Measurements from ENCODE around the gene KLF2. TPM values are rescaled to one million over a fixed set of nuclear protein-coding genes. Genes with fewer than 3 reads are reported as not detected.

KLF2 gene
- total RNA-seq, 2 donors from 2014 or later = 97.8 to 208 TPM

DNA sequence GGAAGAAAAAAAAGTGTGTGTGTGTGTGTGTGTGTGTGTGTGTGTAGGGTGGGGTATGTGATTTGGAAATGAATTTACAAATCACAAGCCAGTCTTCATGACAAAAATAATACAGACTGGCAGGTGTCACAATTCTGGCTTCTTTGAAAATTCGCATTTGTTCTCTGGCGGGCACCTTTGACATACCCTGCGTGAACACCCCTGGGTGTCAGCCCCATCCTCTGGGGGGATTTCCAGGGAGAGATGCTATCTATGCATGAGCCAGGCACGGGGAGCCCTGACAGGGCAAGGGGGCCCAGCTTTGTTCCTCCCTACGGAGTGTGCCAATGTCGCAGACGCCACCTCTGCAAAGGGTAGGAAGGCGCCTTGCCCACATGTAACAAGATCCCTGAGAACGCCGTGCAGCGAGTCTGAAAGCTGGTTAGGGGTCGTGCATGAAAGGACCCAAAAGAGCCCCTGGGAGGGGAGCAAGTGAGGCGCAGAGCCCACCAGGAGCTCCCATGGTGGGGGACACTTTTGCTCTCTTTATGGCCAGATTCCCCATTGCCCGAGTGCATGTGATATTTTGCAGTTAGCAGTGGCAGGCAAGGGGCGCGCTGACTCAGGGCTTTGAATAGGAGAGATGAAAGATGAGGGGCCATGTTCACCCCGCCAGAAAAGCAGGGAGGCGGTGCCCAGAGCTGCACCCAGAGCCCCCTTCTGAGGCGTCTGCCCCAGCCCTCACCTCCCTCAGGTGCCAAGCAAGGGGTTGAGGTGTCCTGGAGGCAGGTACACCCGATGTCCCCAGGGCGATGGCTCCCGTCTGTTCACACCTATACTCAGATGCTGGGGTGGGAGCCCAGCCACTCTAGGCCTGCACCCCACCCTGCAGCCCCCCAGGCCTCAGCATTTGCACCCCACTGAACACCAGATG, 45.3 kb downstream of the KLF2 start:
- peak; percentile 42 for DNase-seq (ENCODE audit: low spot score)
- intact Hi-C loops (cut with DNase I) = no loop called here

DNA sequence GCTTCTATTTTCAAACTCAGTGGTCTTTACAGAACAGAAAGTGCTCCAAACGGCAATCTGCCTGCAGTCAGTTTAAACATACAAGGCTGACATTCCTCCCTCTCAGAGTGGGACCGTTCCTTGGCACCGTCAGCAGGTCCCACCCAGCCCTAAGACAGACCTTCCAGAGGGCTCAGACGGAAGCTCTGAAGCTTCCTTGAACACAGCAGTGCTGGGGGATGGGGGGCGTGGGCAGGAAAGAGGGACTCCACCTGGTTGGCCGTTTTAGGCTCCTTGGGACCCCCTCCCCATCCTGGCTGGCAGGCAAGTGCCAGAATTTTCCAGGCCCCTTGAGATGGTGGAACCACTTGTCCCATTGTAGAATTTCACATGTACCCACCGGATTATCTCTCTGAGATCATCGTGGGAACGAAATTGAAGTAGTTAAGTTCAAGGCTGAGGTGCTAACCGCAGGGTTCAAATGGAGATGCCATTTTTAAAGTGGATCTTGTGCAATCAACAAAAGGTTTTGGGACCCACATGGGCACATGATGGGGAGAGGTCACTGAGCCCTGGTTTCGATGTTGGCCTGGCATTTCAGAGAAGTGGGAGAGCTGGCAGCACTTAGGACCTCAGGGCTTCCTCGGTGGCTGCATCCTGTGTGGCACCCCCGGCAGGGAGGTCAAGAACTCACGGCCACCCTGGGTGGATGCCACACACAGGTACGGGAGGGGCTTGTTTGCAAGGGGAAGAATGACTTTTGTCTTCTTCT, 46.2 kb downstream of the KLF2 start:
- no peak for DNase-seq (ENCODE audit: low spot score)
- intact Hi-C loops (cut with DNase I) = no loop called here

DNA sequence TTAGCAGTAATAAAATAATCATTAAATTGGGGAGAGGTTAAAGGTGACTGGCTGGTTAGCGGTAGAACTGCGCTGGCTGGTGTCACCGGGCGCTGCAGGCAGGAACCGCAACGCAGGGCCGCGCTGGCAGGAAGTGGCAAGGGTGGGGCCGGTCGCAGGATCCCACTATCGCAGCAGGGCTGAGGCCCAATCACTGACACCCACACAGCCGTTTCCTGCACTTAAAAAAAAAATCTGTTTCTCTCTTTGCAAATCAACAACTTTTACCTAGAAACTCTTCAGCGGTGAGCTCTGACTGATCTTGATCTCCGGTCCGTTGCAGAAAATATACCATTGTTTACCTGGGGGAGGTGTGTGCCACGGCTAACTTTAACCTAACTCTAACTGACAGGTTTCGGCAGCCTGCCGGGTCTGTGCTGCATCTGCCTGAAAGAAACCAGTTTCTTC, 46.9 kb downstream of the KLF2 start:
- peak; percentile 93 for DNase-seq (ENCODE audit: low spot score)
- intact Hi-C loops (cut with DNase I) = no loop called here

DNA sequence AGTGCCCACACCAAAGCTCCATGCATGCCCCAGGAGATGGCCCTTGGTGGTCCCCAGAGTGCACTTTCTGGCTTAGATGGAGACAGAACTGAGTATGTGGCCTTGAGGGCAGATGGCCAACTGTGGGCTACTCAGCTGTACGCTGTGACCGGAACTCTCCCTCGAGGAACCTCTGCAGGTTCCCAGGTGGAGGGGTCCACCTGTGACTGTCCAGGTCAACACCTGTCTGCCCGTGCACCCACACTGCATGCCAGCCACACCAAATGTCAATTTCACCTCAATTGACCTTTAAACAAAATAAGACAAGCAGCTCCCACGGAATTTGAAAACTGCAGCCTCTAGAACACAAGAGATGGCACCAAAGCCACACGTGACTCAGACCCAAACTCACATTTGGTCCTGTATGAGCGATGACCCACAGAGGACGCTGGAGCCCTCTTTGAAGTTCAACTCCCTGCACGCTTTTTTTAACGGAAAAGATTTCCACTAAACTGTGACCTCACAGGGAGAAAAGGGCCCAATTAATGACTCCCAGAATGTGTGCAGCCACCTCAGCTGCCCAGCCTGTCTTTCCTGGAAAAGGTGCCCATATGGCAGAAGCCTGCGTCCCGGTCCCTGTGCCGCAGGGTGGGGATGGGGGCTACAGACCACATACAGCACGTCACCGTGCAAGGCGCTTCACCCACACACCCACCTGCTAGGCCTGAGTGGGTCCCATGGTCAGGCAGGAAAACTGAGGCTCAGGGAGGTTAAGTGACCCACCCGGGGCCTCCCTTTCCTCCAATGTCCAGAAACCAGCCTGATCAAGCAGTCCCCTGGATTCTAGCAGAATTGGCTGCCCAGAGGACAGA, 47.7 kb downstream of the KLF2 start:
- intact Hi-C loops (cut with DNase I) = no loop called here
- peak; percentile 62 for DNase-seq (ENCODE audit: low spot score)

DNA sequence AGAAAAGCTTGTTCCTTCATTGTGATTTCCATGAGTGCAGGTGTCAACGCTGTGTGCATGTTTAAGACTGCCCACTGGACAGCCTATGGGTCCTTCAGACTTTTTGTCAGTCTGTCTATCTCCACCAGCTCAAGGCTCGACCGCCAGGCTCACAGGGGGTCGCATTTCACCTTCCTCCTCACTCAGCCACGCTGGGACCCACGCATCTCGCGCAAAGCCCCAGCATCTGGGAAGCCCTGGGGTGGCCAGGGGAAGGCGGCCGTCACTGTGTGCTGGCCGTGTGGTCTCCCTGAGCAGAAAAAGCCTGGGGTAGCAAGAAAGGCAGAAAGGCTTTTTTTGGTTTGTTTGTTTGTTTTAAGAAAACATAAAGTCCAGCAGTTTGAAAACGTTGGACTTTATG, 48.5 kb downstream of the KLF2 start:
- peak; percentile 29 for DNase-seq (ENCODE audit: low spot score)
- intact Hi-C loops (cut with DNase I) = no loop called here

DNA sequence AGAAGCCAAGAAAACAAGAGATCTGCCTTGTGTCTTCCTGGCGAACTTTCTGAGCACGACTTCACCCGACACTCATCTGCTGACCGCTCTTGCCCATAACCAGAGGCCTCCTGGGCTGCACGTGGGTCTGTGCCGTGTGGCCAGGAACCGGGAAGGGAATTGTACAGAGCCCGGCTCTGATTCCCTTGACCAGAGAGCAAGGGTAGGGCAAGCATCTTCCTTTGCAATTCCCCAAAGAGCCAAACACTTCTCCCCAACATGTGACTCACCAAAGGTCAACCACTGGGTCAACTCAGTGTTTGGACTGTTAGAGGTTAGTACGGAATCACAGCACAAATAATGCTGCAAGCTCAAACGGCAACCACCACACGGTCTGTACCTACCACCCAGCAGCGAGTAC, 48.9 kb downstream of the KLF2 start:
- DNase-seq (ENCODE audit: low spot score) = peak; percentile 92
- intact Hi-C loops (cut with DNase I) = no loop called here

DNA sequence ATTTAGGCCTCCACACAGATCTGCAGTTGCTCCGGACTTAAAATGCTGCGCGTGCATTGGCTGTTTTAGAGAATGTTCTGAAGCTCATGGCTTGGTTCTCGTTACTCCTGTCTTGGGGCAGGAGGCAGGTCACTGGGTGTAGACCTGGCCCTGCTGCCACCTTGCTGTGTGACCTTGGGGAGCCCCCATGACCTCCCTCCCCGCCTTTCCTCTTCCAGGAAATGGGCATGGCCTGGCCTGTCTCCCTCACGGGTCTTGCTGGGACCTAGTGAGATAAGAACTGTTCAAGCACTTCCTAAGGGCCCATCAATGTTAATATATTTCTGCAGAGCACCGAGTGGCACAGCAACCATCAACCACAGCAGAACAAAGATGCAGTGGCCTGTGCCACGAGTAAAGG, 49.4 kb downstream of the KLF2 start:
- intact Hi-C loops (cut with DNase I) = no loop called here
- DNase-seq (ENCODE audit: low spot score) = peak; percentile 70

DNA sequence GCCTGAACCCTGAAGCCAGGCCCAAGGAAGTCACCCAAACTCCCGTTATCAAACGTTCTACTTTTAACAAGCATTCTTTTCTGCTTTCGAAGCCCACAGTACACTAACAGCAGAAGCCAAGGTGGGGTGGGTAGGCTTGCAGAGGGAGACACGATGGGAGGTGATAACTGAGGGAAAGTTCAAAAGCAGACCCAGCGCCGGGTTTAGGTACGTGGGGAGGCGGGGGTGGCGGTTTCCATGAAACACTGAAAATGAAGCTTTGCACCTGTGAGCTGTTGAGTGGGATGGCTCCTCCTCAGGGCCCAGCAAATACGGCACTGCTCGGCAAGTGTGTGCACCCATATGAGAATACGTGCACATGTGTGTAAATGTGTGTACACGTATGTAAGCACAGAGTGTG, 49.8 kb downstream of the KLF2 start:
- intact Hi-C loops (cut with DNase I) = no loop called here

DNA sequence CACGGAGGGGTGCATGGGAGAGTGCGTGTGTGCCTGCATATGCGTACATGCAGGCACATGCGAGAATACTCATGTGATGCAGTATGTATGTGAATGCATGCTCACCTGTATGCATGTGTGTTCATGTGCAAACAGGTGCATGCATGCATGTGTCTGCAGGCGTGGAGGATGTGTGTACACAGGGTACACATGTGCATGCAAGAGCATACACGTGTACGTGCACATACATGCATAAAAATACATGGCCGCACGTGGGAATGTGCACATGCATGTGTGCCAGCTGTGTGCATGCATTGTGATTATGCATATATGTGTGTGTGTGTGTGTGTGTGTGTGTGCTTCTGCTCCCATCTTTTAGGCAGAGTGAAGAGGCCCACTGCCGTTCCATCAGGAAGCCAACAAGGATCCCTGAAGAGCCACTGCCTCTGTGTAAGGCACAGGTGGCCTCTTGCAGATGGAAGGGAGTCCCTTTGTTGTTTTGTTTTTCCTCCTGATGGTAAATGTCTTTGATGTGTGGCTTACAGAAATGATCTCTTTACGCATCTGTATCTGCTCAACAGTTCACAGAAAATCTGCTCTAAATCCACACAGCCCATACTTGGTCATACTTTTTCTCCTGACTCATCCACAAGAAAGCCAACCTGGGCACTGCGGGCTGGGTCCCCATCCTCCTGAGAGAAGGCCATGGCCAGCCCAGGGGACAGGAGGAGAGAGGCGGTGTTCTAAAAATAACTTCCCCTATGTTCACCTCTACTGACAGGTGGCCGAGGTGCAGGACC, 50.7 kb downstream of the KLF2 start:
- intact Hi-C loops (cut with DNase I) = loop anchor here in 1 of 2 donors (5.0 kb wide), 1 partner anchor 33 kb away; no protein-coding TSS in a partner anchor
- peak; percentile 78 for DNase-seq (ENCODE audit: low spot score)

More for the DNA sequence above, 49.8 kb downstream of the KLF2 start:
- peak; percentile 37 for DNase-seq (ENCODE audit: low spot score)

DNA sequence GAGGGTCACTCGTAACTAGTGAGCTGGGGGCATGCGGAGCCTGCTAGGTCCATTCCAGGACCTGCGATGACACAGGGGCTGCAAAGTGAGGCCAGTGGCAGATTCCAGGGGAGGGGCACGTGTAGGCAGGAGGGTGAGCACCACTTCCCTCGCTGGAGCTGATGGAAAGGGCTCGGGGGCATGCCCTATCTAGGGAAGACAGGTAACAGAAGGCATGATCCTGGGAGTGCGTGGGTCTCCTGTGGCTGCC, 51.2 kb downstream of the KLF2 start:
- no peak for DNase-seq (ENCODE audit: low spot score)
- intact Hi-C loops (cut with DNase I) = loop anchor here in 1 of 2 donors (5.0 kb wide), 1 partner anchor 34 kb away; no protein-coding TSS in a partner anchor

DNA sequence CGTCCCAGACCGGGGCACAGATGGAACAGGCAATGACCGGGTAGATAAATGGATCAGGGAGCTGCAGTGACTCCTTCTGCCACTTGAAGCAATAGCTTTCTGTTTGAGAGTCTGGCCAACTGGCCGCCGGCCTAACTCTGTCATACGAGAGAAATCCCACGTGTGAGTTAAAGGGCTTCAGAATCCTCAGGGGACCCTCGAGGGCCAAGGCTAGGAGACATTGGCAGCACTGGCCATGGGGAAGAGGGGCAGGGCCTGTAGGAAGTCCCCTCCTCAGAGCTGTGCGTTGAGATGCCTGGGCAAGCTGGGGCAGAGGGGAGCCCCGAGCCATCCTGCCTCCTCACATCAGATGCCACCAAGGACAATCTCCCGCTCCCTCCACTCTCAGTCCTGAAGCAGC, 51.6 kb downstream of the KLF2 start:
- intact Hi-C loops (cut with DNase I) = loop anchor here in 1 of 2 donors (5.0 kb wide), 1 partner anchor 34 kb away; no protein-coding TSS in a partner anchor
- DNase-seq (ENCODE audit: low spot score) = peak; percentile 71

DNA sequence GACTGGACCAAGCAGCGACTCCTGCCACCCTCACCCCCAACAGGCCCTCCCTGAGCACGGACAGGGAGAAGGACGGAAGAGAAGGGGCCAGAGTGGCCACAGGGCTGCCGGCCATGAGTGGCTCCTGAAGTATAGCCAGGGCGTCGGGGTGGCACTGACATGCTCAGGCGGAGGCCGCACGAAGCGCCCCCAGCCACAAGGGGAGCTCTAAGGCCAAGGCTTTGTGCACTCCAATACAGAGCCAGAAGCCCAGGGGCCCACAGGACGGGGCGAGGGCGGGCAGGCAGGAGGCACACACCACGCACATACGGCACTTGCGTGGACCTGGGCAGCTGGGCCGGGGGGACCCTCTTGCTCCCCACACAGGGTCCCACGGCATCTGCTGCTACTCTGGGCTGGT, 52.0 kb downstream of the KLF2 start:
- intact Hi-C loops (cut with DNase I) = loop anchor here in 1 of 2 donors (5.0 kb wide), 1 partner anchor 34 kb away; no protein-coding TSS in a partner anchor
- DNase-seq (ENCODE audit: low spot score) = peak; percentile 80

DNA sequence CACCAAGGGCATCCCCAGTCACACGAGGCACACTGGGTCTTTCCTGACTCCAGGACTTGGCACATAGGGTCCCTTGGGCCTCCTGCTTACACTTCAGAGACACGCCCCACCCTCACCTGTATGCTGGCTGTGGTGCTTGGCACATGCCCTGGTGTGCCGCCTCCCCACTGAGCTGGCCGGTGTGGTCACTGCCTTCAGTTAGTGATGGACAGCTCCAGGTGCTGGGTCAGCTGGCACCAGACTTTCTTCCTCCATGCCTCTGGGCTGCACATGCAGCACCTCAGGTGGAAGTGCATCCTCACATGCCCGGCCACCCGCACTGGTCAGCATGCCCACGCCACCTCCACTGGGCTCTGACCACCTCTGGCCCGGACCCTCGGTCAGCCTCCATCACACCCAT, 52.9 kb downstream of the KLF2 start:
- peak; percentile 53 for DNase-seq (ENCODE audit: low spot score)
- intact Hi-C loops (cut with DNase I) = loop anchor here in 1 of 2 donors (5.0 kb wide), 1 partner anchor 35 kb away; no protein-coding TSS in a partner anchor

Other genes with a start within 250 kb of the KLF2 start
- 1,000 to 10,000 TPM; 1,050 to 1,475 TPM for gene TPM4, start 248.3 kb upstream of the KLF2 start, total RNA-seq
- gene RAB8A, start 212.9 kb upstream of the KLF2 start, total RNA-seq = 10 to 100 TPM; 53.5 to 58.3 TPM
- 1 to 10 TPM in 1 of 2 donors, under 1 TPM in 1; 0.81 to 1.1 TPM for gene HSH2D, start 181.1 kb upstream of the KLF2 start, total RNA-seq
- not detected for gene CIB3, start 151.3 kb upstream of the KLF2 start, total RNA-seq
- 10 to 100 TPM; 46.4 to 47.8 TPM for gene FAM32A, start 139.4 kb upstream of the KLF2 start, total RNA-seq
- gene AP1M1, start 126.9 kb upstream of the KLF2 start, total RNA-seq = 10 to 100 TPM; 59.4 to 66.4 TPM
- 10 to 100 TPM; 33.0 to 36.4 TPM for gene EPS15L1, start 147.1 kb downstream of the KLF2 start, total RNA-seq
- not detected for gene CALR3, start 171.3 kb downstream of the KLF2 start, total RNA-seq
- gene C19orf44, start 171.6 kb downstream of the KLF2 start, total RNA-seq = 1 to 10 TPM; 4.2 to 4.6 TPM
- gene CHERP, start 217.6 kb downstream of the KLF2 start, total RNA-seq = 10 to 100 TPM; 21.4 to 23.6 TPM
- gene SLC35E1, start 247.6 kb downstream of the KLF2 start, total RNA-seq = 10 to 100 TPM; 30.8 to 33.6 TPM

Data from posterior vena cava (tissue), 2 donors.